B cell (primary cell): ENCODE measurements around the gene ICA1. TPM values are rescaled to one million over a fixed set of nuclear protein-coding genes. Genes with fewer than 3 reads are reported as not detected.

Source experiments
- ATAC-seq: fragments of 200-7000 bp; cut with Tn5 transposase; one replicate; pipeline ENCODE4 v1.10.0; 2021; ENCODE audit warnings: low read depth, mild to moderate bottlenecking, moderate number of reproducible peaks, moderate library complexity
- CTCF ChIA-PET: fragments of 350-600 bp; sonication (Branson Sonifier 250); formaldehyde crosslinking; loops from one replicate; lab custom pipeline; 2021; ENCODE audit warnings: antibody characterized with exemption, inconsistent platforms; lab: Charles Lee
- POLR2A ChIA-PET: fragments of 350-600 bp; sonication (Branson Sonifier 250); formaldehyde crosslinking; loops from one replicate; lab custom pipeline; 2021; ENCODE audit warnings: antibody characterized with exemption; lab: Charles Lee
- DNase-seq: peaks from one replicate; pipeline ENCODE4 v3.0.0; 2013
- H2AFZ ChIP-seq: 2 replicates; pipeline ENCODE4 v1.6.1; 2012; ENCODE audit warnings: mild to moderate bottlenecking, low read depth, low read length; ENCODE audit not compliant: insufficient read depth, poor library complexity, severe bottlenecking
- H3K27ac ChIP-seq, 2 donors: 1 replicate in 1 of 2; 2 replicates in 1 of 2; pipeline ENCODE4 v1.5.1; 2012 to 2013; ENCODE audit warnings: low read length in 2 of 2, mild to moderate bottlenecking in 2 of 2, moderate library complexity in 1 of 2
- H3K27me3 ChIP-seq, 4 experiments: fragments of 200-600 bp in 1 of 4; sonication (generic) in 1 of 4; replicated peaks in 1 of 4; 1 replicate in 2 of 4; 2 replicates in 2 of 4; pipeline versions ENCODE4 v1.6.1 to v1.7.0; 2013 to 2016; ENCODE audit warnings: low read length in 3 of 4, mild to moderate bottlenecking in 2 of 4, mixed read lengths in 1 of 4, moderate library complexity in 1 of 4; ENCODE audit not compliant: insufficient read depth in 4 of 4, control insufficient read depth in 3 of 4; ENCODE audit errors: control extremely low read depth in 1 of 4
- H3K36me3 ChIP-seq, 2 experiments: replicated peaks in 1 of 2; 1 replicate in 1 of 2; 2 replicates in 1 of 2; pipeline versions ENCODE4 v1.6.1 to v1.7.1; 2013; ENCODE audit warnings: low read length in 1 of 2; ENCODE audit not compliant: insufficient read depth in 2 of 2, control insufficient read depth in 1 of 2; ENCODE audit errors: control extremely low read depth in 1 of 2, extremely low read depth in 1 of 2
- H3K4me1 ChIP-seq, 2 donors: fragments of 200-600 bp in 1 of 2; sonication (generic) in 1 of 2; 1 replicate in 1 of 2; 2 replicates in 1 of 2; pipeline versions ENCODE4 v1.5.1 to v1.6.1; 2013 to 2017; ENCODE audit warnings: low read length in 2 of 2; ENCODE audit not compliant: control insufficient read depth in 2 of 2, insufficient read depth in 2 of 2
- H3K4me2 ChIP-seq: replicated peaks from 2 replicates; pipeline ENCODE3; 2012; ENCODE audit warnings: mild to moderate bottlenecking, low read depth, low read length; ENCODE audit not compliant: poor library complexity, severe bottlenecking
- H3K4me3 ChIP-seq, 5 experiments: fragments of 200-600 bp in 1 of 5; sonication (generic) in 1 of 5; 1 replicate in 3 of 5; 2 replicates in 2 of 5; pipeline versions ENCODE4 v1.5.1 to v1.7.0; 2011 to 2016; ENCODE audit warnings: low read length in 4 of 5, mild to moderate bottlenecking in 4 of 5, low read depth in 2 of 5, control low read depth in 1 of 5, moderate library complexity in 1 of 5; ENCODE audit not compliant: insufficient read depth in 1 of 5; ENCODE audit errors: control extremely low read depth in 1 of 5, extremely low read depth in 1 of 5
- H3K79me2 ChIP-seq: fragments of 200-600 bp; sonication (generic); one replicate; pipeline ENCODE4 v1.6.0; 2016; ENCODE audit warnings: low read length; ENCODE audit not compliant: control insufficient read depth, insufficient read depth
- H3K9ac ChIP-seq: fragments of 200-600 bp; sonication (generic); 2 replicates; pipeline ENCODE4 v1.6.1; 2017; ENCODE audit warnings: mild to moderate bottlenecking, low read length, moderate library complexity
- H3K9me3 ChIP-seq, 3 donors: one replicate each; pipeline versions ENCODE4 v1.6.1 to v1.7.1; 2013; ENCODE audit warnings: low read length in 2 of 3; ENCODE audit not compliant: control insufficient read depth in 2 of 3, insufficient read depth in 1 of 3; ENCODE audit errors: control extremely low read depth in 1 of 3
- H4K20me1 ChIP-seq: 2 replicates; pipeline ENCODE4 v1.6.0; 2012; ENCODE audit warnings: mild to moderate bottlenecking, low read length; ENCODE audit not compliant: insufficient read depth, control insufficient read depth, poor library complexity, severe bottlenecking
- H3K27ac Mint-ChIP-seq: one replicate; pipeline ENCODE4 v1.8.0; 2021; ENCODE audit warnings: mixed read lengths
- H3K27me3 Mint-ChIP-seq: one replicate; pipeline ENCODE4 v1.8.0; 2021; ENCODE audit warnings: mixed read lengths
- H3K4me1 Mint-ChIP-seq: one replicate; pipeline ENCODE4 v1.8.0; 2021; ENCODE audit warnings: mixed read lengths
- H3K4me3 Mint-ChIP-seq: one replicate; pipeline ENCODE4 v1.8.0; 2021; ENCODE audit warnings: mixed read lengths
- H3K9me3 Mint-ChIP-seq: one replicate; pipeline ENCODE4 v1.8.0; 2022; ENCODE audit warnings: mixed read lengths; ENCODE audit not compliant: insufficient read depth
- CTCF ChIP-seq: fragments of 200-600 bp; IDR thresholded peaks from one replicate; pipeline ENCODE4 v1.8.0; 2022; ENCODE audit warnings: antibody characterized with exemption, mild to moderate bottlenecking
- EZH2 ChIP-seq: IDR thresholded peaks from 2 replicates; pipeline ENCODE4 v1.6.1; 2012; ENCODE audit warnings: borderline replicate concordance, low read depth, mild to moderate bottlenecking, moderate library complexity, low read length; ENCODE audit not compliant: insufficient read depth, poor library complexity, severe bottlenecking
- WGBS: methylation state at CpG from one replicate; pipeline ENCODE4 v1.1.5; 2013; ENCODE audit warnings: missing lambda C conversion rate; ENCODE audit not compliant: insufficient coverage; 5-methylcytosine and 5-hydroxymethylcytosine counted together
- intact Hi-C: fragments of 100-400 bp; cut with micrococcal nuclease; formaldehyde crosslinking; loops from one replicate; pipeline ENCODE4 v1.10.0; 2022
- polyA plus RNA-seq: library from polyadenylated mRNA; depleted of rRNA; stranded (reverse); fragments of >200 nt; gene quantifications from 2 replicates; pipeline ENCODE4 v1.2.3, GENCODE V29; 2012
- total RNA-seq, 2 donors: library from RNA; stranded (reverse); fragments of 120-200 nt in 1 of 2; gene quantifications; 1 replicate in 1 of 2; 2 replicates in 1 of 2; pipeline versions ENCODE4 v1.2.3 to v1.2.4, GENCODE V29; 2013 to 2022

ICA1 gene
- total and polyA plus RNA-seq, 2 donors (not counting 1 experiment from before 2014, with no cell fraction given) = 0.03 TPM; not detected in 1

GRCh38 chr7:8085420-8085819 lies 176.5 kb downstream of the ICA1 start:
- intact Hi-C loops = no loop called here
- H3K4me2 ChIP-seq = no peak overlapping the region
- peaks cover 3 to 21% of the 10 kb centered on the region in 2 experiments for H3K36me3 ChIP-seq
- no peaks in the 10 kb centered on the region for H3K4me1 ChIP-seq
- no peaks in the 10 kb centered on the region for H4K20me1 ChIP-seq
- H3K4me3 ChIP-seq = no peak overlapping the region
- Mint-ChIP-seq H3K9me3 (no peaks in the 10 kb centered on the region), H3K4me1 (no peaks in the 10 kb centered on the region), H3K27ac (no peak overlapping the region), H3K4me3 (no peak overlapping the region), H3K27me3 (no peaks in the 10 kb centered on the region)
- no peaks in the 10 kb centered on the region for H3K79me2 ChIP-seq
- WGBS = no CpG with 5 or more reads among the region's 3 CpGs
- ATAC-seq (no peak), DNase-seq (no peak)
- ChIA-PET CTCF (interaction anchor here (1.1 to 1.5 kb wide), 2 partner anchors 41 to 105 kb away, joined by 3 to 4 read pairs; no protein-coding TSS in a partner anchor), POLR2A (interaction anchor here (0.6 kb wide), 1 partner anchor 239 kb away, joined by 3 read pairs; no protein-coding TSS in a partner anchor)
- H2AFZ ChIP-seq = no peak overlapping the region
- H3K27me3 ChIP-seq = no peaks in the 10 kb centered on the region
- no peaks in the 10 kb centered on the region for H3K9me3 ChIP-seq
- H3K27ac ChIP-seq = no peak overlapping the region
- TF ChIP-seq CTCF = no peak
- TF ChIP-seq EZH2 = no peak
- H3K9ac ChIP-seq = no peak overlapping the region

- no peaks in the 10 kb centered on the region for H3K4me1 Mint-ChIP-seq
- Histone ChIP-seq H3K36me3 (peaks cover 3 to 21% of the 10 kb centered on the region in 2 experiments), H4K20me1 (no peaks in the 10 kb centered on the region), H3K27me3 (no peaks in the 10 kb centered on the region), H3K9me3 (no peaks in the 10 kb centered on the region), H3K9ac (no peak overlapping the region), H3K4me1 (no peaks in the 10 kb centered on the region), H3K4me2 (no peak overlapping the region), H2AFZ (no peak overlapping the region), H3K79me2 (no peaks in the 10 kb centered on the region), H3K27ac (no peak overlapping the region), H3K4me3 (no peak overlapping the region)
- ChIA-PET POLR2A (no interaction called here), CTCF (interaction anchor here (0.6 to 1.5 kb wide), 2 partner anchors 41 to 154 kb away, joined by 3 to 4 read pairs; no protein-coding TSS in a partner anchor)
- intact Hi-C loops = no loop called here
- H3K9me3 Mint-ChIP-seq = no peaks in the 10 kb centered on the region
- no peak overlapping the region for H3K4me3 Mint-ChIP-seq
- ATAC-seq (no peak), DNase-seq (no peak)
- H3K27ac Mint-ChIP-seq = no peak overlapping the region
- no CpG with 5 or more reads among the region's 5 CpGs for WGBS
- TF ChIP-seq CTCF (no peak), EZH2 (no peak)
- H3K27me3 Mint-ChIP-seq = no peaks in the 10 kb centered on the region
Observed at GRCh38 chr7:8084836-8085235, 177.1 kb downstream of the ICA1 start.
